Activated naive CD8-positive, alpha-beta T cell treated with anti-CD3 and anti-CD28 coated beads, Interleukin-2, amount 50 U/mL, for 16 hours (primary cell): ENCODE measurements around the gene DNAJC27.
"Not testable (repeated sequence)": the region's sequence is repeated elsewhere in the genome, so short reads cannot be mapped to it uniquely, and the experiment has no call there.

Source experiments
- DNase-seq: peaks from one replicate; pipeline ENCODE4 v3.0.0-alpha.2; 2020; ENCODE audit warnings: low read depth, low spot score

DNAJC27 gene

DNA sequence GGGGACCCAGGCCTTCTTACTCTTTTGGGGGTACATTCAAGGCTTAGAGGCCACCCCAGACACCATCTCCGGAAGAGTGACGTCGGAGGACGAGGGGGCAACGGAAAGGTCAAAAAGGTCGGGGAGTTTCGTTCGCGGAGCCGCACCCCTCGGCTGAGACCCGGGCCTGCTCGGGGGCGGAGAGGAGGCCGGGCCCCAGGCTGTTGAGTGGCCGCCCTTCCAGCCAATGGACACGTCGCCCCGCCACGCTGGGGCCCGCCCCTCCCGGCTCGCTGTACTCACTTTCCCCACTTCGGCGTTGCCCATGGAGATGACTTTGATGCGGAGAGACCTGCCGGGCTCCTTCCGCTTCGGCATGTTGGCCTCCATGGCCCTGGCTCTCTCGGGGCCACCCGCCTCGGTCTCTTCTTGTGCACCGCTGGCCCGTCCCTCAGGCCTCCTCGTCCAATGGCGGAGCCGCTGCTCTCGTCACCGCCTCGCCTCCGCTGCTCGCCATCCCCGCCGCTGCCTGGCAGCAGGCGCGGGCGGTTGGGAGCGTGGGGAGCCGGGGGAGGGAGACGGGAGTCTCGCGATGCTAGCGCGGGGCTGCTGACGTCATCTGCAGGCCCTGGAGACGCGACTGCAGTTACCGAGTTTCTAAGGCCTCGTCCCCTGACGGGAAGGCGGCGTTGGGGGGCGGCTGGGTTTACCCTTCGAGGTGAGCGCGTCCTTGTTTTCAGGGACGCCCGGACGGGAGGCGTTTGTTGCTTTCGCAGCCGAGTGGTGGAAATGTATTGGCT is at the start of gene DNAJC27:
DNAJC27 (minus strand) TSS at position 420 of the 779 bp plus-strand sequence; CDS start at position 369, 51 bp downstream.
- peak; percentile 95 for DNase-seq

DNA sequence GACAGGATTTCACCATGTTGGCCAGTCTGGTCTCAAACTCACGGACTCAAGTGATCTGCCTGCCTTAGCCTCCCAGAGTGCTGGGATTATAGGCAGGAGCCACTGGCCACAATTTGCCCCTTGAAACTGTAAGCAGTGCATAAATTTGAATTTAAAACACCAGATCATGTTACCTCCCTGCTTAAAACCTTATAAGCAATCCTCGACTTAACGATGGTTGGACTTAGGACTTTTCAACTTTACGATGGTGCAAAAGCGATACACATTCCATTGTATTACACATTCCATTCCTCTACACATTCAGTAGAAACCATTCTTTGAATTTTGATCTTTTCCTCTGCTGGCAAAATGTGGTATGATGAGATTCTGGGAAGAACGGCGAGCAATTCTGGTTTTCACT is 46.9 kb upstream of the DNAJC27 start:
- no peak for DNase-seq

DNA sequence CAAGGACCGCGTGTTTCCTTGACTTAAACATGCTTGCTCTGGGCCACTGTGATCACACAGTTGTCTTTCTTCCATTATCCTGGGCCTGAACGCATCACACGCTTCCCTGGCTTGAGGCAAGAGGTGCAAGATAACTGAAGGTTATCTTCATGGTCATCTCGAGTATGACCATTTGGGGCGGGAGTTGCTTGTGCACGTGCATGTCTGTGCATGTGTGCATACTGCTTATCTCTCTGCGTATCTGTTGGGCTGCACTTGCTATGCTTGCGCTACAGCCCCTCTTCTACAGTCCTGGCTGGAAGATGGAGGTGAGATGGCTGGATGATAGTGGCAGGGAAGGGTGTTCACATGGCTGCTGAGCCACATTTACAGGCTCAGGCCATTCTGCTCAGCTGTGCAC is 42.9 kb upstream of the DNAJC27 start:
- DNase-seq: no peak

DNA sequence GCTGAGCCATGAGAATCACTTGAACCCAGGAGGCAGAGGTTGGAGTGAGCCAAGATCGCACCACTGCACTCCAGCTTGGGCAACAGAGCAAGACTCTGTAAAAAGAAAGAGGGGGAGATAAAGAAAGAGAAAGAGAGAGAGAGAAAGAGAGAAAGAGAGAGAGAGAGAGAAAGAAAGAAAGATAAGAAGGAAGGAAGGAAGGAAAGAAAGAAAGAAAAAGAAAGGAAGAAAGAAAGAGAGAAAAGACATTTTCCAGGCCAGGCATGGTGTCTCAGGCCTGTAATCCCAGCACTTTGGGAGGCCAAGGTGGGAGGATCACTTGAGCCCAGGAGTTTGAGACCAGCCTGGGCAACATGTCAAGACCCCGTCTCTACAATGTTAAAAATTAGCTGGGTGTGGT is 39.6 kb upstream of the DNAJC27 start:
- DNase-seq: not testable (repeated sequence)

DNA sequence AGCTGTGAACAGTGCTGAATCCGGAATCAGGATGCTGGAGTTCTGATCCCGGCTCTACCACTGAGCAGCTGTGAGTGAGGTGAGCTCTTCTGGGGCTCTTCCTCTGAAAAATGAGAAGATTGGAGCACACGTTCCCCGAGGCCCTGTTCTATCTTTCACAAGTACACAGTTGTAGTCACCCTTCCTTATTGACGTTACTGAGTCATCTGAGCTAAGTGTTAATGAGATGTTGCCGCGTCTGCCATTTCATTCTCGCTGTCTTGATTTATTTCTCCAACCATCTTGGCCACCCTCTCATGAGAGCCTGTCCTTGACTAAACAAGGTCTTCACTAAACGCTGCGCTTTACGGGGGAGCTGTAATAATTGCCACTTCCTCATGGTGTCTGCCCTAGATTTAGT is 38.2 kb upstream of the DNAJC27 start:
- no peak for DNase-seq

DNA sequence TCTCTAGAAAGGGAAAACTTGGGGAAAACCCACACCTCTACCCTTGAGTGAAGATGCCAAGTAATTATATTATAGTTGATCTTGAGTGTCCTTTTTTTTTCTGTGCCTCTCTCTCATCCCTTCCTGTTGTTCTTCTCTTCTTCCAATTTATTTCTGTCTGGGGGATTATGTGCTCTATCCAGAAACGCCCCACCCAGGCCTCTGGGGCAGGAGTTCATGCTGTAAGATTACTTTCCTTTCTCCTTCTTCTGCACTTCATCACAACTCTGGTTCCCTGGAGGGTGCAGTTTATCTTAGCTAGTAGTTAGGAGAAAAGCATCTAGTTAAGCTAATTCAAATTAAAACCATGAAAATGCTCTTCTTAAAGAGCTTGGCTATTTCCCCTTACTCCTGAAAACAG is 30.3 kb upstream of the DNAJC27 start:
- no peak for DNase-seq

DNA sequence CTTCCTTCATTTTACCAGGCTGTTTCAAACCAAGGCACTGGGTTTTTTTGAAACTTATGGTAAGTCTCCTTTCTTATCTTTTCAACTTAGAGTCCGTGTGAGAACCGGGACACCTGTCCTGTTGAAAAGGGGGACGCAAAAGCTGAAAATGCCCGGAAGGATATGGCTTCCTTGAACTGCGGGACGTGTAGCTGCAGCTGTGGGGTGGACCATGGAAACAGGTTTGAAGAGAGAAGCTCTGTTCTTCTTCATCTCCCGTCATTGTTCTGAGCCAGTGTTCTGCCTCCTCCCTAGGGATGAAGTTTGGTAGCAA is 29.5 kb upstream of the DNAJC27 start:
- DNase-seq: no peak

DNA sequence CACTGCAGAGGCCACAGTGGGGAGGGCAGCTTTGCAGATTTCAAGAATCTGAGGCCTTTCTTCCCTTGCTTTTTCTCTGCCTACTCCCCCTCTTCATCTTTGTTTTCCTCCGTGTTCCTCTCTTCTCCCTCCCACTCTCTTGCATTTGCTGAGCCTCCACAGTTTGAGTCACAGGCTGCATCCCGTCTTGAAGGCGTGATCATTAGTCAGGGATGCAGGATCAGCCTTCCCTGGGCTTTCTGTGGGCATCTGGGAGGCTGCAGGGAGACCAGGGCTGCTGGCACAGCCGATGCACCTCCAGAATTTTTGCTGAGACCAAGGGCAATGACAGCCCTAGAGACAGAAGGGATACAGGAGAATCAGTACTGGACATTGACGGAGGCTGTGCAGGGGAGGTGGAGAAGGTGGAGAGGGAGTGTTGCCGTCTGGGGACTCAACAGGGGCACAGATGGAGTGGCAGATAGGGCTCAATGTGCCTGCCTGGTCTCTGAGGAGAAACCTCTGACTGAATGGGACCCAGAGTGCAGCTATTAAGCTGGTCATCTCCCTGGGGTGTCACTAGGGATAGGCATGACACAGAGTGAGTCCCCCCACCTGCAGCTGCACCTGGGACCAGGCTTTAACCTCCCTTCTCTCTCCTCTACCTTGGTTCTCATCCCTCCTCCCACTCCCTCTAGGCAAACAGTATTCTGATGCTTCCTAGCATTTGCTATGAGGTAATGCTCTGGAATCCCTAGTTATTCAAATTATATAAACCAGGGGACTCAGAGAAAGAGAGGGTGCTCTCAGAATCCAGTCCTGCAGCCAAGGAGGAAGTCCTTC is 29.0 kb upstream of the DNAJC27 start:
- no peak for DNase-seq

DNA sequence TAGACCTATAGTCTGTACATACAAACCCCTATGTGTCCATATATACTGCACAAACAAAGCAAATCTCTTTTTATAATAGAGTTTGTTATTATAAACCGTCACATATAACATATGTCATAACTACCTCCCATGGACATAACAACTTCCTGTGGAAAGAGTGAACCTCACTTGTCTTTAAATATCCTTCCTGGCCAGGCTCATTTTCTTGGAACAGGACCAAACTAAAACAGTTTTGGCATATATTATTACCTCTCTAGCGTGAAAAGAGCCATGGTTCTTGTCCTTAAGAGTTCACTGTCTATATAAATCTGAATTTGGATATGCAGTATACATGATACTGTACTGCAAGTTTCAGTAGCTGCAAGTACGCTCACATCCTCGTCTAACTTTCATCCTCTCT is 28.3 kb upstream of the DNAJC27 start:
- no peak for DNase-seq

DNA sequence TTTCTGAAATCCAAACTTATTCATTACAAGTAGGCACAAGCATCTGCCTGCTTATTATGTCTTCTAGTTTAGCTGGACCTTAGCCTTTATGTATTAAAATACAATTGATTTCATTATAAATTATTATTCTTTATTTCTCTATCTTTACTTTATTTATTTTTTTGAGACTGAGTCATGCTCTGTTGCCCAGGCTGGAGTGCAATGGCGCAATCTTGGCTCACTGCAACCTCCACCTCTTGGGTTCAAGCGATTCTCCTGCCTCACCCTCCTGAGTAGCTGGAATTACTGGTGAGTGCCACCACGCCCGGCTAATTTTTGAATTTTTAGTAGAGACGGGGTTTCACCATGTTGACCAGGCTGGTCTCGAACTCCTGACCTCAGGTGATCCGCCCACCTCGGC is 27.3 kb upstream of the DNAJC27 start:
- DNase-seq: not testable (repeated sequence)

DNA sequence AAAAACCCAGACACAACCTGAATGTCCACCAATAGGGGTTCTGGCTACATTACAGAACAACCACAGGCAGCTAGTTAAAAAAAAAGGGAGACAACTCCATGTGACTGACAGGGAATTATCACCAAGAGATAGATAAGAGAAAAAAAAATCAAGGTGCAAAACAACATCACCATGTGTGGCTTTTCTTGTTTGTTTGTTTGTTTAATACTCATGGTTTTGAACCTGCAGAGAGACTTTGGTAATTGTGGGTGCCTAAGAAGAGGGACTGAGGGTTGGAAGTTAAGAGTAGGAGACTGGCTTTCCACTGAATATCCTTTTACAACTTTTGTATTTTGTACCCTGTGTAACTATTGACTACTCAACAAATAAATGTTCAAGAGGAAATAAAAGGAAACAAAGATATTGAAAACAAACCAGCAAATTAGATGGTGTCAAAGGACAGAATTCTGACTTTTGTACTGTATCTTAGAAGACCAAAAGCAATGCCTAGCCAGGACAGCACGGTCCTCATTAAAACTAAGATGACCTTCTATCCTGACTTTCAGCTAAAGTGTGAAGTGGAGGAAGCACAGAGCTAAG is 22.5 kb upstream of the DNAJC27 start:
- DNase-seq: no peak

DNA sequence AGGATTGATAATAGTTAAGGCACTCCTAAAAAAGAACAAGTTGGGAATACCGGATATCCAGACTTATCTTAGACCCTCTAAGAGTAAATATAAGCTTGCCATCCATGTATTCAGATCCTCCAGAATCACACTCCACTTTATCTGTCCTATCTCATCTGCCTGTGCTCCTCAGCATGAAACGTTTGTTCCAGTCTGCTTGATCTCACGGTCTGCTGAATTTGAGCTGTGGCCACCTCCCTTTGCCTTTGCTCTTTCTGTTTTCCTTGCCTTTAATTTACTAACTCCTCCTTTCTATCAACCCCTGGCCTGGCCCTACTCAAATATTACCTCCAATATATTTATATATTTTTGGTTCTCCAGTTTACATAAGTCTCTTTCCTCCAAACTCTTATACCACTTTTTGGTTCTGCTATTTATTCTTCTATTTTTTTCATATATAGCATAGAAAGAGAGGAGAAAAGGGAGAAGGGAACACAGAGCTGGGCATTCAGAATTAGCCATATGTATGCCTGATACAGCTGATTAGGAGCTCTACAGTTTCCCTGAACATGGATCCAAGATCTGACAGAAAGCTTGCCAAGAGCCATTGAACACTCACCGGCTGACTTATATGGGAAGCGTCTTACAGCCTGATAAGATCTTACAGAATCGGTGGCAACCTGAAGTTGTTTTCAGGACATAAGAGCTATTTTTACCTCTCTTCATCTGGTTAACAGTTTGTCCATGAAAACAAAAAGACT is 21.8 kb upstream of the DNAJC27 start:
- no peak for DNase-seq

DNA sequence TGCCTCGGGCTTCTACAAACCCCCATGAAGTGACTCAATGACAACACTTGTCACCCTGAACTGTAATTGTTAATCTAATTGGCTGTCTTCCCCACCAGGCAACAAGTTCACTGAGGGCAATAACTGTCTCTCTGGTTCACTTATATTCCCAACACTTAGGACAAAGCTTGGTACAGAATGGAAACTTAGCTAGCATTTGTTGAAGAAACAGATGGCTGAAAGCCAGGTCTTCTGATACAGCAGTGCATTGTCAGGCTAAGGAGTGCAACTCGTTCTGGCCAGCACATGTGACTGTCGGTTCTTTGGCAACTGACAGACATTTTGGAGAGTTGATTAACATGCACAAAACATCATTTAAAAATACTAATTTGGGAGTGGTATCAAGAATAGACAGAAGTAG is 14.6 kb upstream of the DNAJC27 start:
- DNase-seq: no peak

DNA sequence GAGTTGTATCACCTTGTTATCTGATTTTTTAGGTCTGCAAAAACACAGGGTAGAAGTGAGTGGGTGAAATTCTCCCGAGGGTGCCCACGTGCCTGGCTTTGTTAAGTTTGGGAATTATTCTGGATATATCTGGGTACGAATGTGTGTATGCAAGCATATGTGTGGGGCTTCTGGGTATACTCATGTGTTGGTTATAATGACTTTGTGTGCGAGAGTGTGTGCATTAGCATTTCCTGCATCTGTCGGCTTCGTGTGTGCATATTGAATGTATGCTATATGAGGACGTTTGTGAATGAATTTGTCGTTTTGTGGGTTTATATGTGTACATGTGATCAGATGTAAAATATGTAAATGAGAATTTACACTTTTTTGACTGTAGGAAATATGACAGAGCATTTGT is 13.8 kb upstream of the DNAJC27 start:
- DNase-seq: no peak

DNA sequence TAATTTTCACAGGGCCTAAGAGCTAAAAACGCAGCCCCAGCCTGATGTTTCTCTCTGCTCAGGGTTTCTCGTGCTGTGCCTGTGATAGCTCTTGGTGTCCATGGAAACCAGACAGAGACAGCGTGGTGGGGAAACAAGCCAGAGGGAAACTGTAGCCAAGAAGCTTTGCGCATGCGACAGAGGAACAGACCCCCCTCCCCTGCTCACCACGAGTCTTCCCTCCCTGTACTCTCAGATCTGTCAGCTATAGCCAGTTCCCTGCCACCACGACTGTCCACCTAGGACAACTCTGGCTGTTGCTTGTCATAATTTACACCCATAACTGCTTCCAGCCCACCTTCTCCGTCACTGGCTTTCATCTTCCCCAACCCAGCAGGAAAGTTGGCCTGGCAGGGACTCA is 13.2 kb upstream of the DNAJC27 start:
- no peak for DNase-seq

DNA sequence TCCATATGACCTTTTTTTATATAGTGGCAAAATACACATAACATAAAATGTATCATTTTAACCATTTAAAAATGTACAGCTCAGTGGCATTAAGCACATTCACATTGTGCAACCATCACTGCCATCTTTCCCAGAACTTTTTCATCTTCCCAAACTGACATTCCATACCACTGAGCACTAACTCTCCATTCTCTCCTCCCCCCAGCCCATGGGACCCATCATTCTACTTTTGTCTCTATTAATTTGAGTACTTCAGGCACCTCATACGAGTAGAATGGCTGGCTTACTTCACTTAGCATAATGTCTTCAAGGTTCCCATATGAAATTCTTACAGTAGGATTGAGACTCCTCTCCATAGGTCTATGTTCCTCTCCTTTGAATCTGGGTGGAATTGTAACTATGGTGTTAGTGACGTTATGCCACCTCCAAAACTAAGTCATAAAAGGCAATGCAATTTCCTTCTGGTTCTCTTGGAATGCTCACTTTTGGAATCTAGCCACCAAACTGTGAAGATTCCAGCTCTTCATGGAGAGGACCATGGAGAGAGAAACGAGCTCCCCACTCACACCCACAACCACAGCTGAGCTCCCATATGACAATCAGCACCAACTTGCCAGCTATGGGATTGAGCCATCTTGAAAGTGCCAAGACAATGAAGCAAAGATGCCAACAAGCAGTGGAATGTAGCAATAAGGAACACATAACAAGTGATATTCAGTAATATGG is 9.8 kb upstream of the DNAJC27 start:
- DNase-seq: no peak

DNA sequence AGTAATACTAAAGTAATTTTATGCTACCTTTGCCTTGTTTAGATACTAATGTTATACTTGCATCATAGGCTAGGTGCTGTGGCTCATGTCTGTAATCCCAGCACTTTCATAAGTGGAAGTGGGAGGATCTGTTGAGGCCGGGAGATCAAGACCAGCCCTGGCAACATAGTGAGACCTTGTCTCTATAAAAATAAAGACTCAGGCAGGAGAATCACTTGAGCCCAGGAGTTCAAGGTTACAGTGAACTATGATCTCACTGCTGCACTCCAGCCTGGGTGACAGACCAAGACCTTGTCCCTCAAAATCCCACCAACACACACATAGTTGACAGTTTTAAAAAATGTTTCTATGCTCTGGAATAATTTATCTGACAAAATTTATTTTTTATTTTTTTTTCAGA is 6.9 kb upstream of the DNAJC27 start:
- DNase-seq: no peak

DNA sequence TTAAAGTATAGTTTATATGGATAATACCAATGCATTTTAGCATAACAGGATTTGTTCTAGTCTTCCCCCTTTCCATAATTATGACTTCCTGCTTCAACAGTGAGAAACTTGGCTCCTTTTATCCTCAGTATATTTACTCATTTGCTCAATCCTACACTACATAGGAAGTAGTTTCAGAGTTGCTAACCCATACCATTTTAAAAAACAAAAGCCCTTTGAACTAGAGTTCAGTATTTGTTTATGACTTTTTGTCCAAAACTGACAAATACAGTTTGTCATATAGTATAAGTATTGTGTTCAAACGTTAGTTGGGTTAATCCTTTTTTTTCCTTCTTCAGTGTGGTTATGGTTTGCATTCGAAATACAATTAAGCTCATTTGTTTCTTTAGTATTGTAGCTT is 5.9 kb upstream of the DNAJC27 start:
- no peak for DNase-seq

DNA sequence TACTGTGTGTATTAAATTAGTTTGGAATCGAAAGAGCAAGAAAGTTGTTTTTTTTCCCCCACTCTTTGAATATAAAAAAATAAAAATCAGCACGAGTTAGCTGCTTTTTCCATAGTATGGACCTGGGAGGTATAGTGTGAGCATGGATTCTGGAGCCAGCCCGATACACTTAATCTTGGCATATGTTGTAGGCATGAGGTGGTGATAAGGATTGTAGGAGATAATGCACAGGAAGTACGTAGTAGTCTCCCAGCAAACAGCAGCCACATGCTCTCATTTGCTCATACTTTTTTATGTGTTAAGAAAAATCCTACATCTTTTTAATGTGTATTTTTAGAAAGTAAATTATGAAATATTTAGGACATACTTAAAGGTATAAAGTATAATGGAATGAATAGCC is 2.1 kb upstream of the DNAJC27 start:
- no peak for DNase-seq

DNA sequence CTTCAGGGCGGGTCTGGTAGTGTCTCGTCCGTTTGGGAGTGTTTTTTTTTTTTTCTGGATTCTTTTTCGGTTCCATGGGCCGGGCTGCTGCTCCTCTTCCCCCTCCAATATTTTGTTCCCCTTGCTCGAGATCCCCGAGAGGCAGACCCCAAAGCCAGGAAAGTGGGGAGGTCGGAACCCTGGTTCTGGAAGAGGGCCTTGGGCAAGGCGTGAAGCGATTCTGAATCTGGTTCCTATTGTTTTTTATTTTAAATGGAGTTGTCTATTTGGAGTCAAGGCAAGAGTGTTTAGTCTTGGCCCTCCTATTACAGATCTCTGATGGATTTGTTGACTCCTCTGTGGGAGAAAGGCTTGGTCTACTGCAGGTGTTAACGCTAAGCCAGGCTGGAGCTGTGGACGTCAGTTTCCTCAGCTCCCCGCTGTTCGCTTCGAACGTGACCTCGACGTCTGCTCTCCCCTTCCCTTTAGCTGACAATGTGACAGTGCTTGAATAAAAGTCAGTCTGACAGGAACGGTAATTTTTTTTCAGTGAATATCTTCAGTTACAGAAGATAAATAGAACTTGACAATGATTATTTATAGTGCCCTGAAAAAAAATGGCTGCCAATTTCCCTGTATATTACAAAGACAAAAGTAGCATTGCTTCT is 683 bp upstream of the DNAJC27 start:
- DNase-seq: no peak

DNA sequence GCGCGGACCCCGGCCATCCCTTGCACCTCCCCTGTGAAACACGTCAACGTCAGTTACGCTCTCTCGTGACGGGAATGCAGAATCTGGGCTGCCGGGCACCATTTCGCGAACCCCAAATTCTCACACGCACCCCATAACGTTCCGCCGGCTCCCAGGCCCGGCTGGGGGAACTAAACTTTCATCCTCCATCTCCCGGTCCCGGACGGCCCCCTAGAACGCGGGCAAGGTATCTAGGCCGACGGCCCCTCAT is 544 bp downstream of the DNAJC27 start:
- DNase-seq: peak; percentile 4
